ENCODE data around the gene RASA3. TPM values are rescaled to one million over a fixed set of nuclear protein-coding genes. Genes with fewer than 3 reads are reported as not detected.

The RASA3 gene
- total RNA-seq, 1 experiment from 2014 or later = 9.1 TPM

GRCh38 chr13:114080739-114081561 is 51.5 kb downstream of the RASA3 start:
- CTCF ChIA-PET = no interaction called here
- H3K79me2 ChIP-seq (ENCODE audit: low read length) = peaks cover 14% of the 10 kb centered on the region; the same call in 1 of the 2 replicates
- H3K36me3 ChIP-seq (ENCODE audit: low read depth, low read length) = no peaks in the 10 kb centered on the region
- no peaks in the 10 kb centered on the region for H3K9me2 ChIP-seq (replicated peaks; ENCODE audit: low read length)
- H3K4me3 ChIP-seq (ENCODE audit: low read length) = no peak overlapping the region
- H3F3A ChIP-seq (ENCODE audit: low read length, unreplicated experiment) = no peaks in the 10 kb centered on the region
- no peak overlapping the region for H3K9ac ChIP-seq (ENCODE audit: low read length)
- no peak overlapping the region for H3K27ac ChIP-seq (ENCODE audit: low read length)
- TF ChIP-seq, protein P1, sequence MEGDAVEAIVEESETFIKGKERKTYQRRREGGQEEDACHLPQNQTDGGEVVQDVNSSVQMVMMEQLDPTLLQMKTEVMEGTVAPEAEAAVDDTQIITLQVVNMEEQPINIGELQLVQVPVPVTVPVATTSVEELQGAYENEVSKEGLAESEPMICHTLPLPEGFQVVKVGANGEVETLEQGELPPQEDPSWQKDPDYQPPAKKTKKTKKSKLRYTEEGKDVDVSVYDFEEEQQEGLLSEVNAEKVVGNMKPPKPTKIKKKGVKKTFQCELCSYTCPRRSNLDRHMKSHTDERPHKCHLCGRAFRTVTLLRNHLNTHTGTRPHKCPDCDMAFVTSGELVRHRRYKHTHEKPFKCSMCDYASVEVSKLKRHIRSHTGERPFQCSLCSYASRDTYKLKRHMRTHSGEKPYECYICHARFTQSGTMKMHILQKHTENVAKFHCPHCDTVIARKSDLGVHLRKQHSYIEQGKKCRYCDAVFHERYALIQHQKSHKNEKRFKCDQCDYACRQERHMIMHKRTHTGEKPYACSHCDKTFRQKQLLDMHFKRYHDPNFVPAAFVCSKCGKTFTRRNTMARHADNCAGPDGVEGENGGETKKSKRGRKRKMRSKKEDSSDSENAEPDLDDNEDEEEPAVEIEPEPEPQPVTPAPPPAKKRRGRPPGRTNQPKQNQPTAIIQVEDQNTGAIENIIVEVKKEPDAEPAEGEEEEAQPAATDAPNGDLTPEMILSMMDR (conservative IDR thresholded peaks at IDR 0.05; ENCODE audit: low read depth, low read length) = no peak
- BruUV-seq (replicated peaks) = no TSS peak
- POLR2A ChIA-PET (ENCODE audit: unreplicated experiment) = no interaction called here
- no peak overlapping the region for H3K4me2 ChIP-seq (ENCODE audit: low read length)
- no peaks in the 10 kb centered on the region for H3K9me3 ChIP-seq (ENCODE audit: low read length)
- peaks cover 15% of the 10 kb centered on the region for H3K4me1 ChIP-seq (ENCODE audit: insufficient read depth, low read length)
- no peaks in the 10 kb centered on the region; the same call in 1 of the 2 replicates for H4K20me1 ChIP-seq (ENCODE audit: low read length)
- H2AFZ ChIP-seq (ENCODE audit: low read length) = no peak overlapping the region
- H3K27me3 ChIP-seq (ENCODE audit: low read length) = no peaks in the 10 kb centered on the region
- no peak for ATAC-seq
- intact Hi-C loops (cut with micrococcal nuclease) = no loop called here
- no peak for DNase-seq

DNA sequence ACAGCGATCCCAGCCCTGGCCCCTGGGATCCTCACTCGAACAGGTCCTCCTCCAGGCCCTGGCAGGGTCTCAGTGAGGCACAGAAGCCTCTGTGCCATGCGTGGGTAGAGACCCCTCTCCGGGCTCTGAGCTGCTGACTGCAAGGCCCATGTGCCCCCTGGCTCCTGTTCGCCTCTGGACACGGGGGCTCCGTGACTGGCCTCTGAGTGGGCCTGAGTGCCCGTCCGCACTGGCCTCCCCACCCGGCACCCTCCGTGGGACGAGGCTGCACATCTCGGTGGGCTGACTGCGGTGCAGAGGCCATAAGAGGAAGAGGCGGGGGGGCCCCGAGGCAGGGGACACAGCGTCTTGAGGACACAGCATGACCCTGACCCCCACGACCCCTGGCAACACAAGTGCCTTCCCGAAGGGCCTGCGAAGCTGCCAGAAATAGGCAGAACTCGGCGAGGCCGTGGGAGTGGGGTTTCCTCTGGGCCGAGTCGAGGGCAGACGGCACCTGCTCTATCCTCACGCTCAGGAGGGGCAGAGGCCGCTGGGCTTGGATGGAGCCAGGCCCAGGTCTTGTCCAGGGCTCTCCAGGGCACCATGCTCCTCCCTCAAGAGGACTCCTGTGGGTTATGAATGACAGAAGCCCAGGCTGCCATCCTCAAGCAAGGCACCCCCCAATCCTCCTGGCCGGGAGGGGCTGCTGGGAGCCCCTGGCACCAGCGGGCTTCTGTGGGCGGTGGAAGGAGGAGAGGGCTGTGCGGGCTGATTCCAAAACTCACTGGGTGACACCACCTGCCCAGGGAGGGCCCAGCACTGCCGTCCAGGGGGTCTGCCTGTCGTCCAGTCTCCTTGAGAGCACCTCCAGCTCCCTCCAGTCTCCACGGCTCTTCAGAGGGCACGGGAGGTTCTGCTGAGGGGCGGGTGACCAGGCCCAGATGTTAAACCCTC is 52.6 kb downstream of the RASA3 start:
- intact Hi-C loops (cut with micrococcal nuclease) = no loop called here
- TF ChIP-seq EZH2phosphoT487 (IDR thresholded peaks at IDR 0.05; ENCODE audit: borderline replicate concordance, low read length) (no peak), EZH2 (IDR thresholded peaks at IDR 0.05; ENCODE audit: low read length, unreplicated experiment) (no peak)
- TF ChIP-seq, protein P1 (conservative IDR thresholded peaks at IDR 0.05; ENCODE audit: low read depth, low read length) = no peak
- Histone ChIP-seq H3K9me3 (ENCODE audit: low read length) (no peaks in the 10 kb centered on the region), H3K79me2 (ENCODE audit: low read length) (peaks cover 14% of the 10 kb centered on the region; the same call in 1 of the 2 replicates), H3K4me2 (ENCODE audit: low read length) (no peak overlapping the region), H3K9ac (ENCODE audit: low read length) (no peak overlapping the region), H3K27ac (ENCODE audit: low read length) (no peak overlapping the region), H3K4me3 (ENCODE audit: low read length) (no peak overlapping the region), H4K20me1 (ENCODE audit: low read length) (no peaks in the 10 kb centered on the region; the same call in 1 of the 2 replicates), H3K36me3 (ENCODE audit: low read depth, low read length) (no peaks in the 10 kb centered on the region), H3K27me3 (ENCODE audit: low read length) (no peaks in the 10 kb centered on the region), H3K4me1 (ENCODE audit: insufficient read depth, low read length) (peaks cover 15% of the 10 kb centered on the region), H3K9me2 (replicated peaks; ENCODE audit: low read length) (no peaks in the 10 kb centered on the region), H3F3A (ENCODE audit: low read length, unreplicated experiment) (no peaks in the 10 kb centered on the region), H2AFZ (ENCODE audit: low read length) (no peak overlapping the region)
- POLR2A ChIA-PET (ENCODE audit: unreplicated experiment) = no interaction called here
- no peak for ATAC-seq
- CTCF ChIA-PET = no interaction called here
- no peak for DNase-seq
- BruUV-seq (replicated peaks) = no TSS peak
